Keratinocyte (primary cell): ENCODE results near the gene CTPS2.

Experiments
- EZH2 ChIP-seq: IDR thresholded peaks from one replicate; pipeline ENCODE4 v1.6.1; 2012; ENCODE audit warnings: inconsistent platforms, mild to moderate bottlenecking, low read length, moderate library complexity
- TF ChIP-seq, protein P1 (sequence below), 3 experiments: IDR thresholded peaks in 1 of 3; conservative IDR thresholded peaks in 1 of 3; optimal IDR thresholded peaks in 1 of 3; 2 replicates in 2 of 3; 3 replicates in 1 of 3; pipeline versions ENCODE3 to v1.5.1; 2011; ENCODE audit warnings: low read length in 3 of 3, mild to moderate bottlenecking in 3 of 3, moderate library complexity in 2 of 3, control low read depth in 1 of 3, inconsistent platforms in 1 of 3; ENCODE audit not compliant: insufficient read depth in 2 of 3; ENCODE audit errors: extremely low read depth in 1 of 3

DNA sequence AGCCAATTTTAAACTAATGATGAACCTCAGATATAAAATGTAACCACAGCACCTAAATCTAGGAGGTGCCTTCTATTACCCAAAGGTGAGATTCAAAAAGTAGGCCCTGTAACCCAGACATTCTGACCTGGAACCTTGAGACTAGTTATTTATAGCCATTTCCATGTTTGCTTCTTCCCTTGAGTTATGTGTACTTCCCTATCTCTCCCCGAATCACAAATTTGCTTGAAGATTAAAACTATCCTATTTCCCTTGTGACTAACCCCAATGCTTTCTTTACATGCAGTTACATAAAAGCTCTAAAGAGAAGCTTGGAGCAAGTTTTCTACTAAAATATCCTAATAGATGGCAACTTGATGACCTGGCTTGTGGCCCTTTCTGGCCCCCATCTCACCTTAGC, 95.1 kb downstream of the CTPS2 start:
- TF ChIP-seq, protein P1, sequence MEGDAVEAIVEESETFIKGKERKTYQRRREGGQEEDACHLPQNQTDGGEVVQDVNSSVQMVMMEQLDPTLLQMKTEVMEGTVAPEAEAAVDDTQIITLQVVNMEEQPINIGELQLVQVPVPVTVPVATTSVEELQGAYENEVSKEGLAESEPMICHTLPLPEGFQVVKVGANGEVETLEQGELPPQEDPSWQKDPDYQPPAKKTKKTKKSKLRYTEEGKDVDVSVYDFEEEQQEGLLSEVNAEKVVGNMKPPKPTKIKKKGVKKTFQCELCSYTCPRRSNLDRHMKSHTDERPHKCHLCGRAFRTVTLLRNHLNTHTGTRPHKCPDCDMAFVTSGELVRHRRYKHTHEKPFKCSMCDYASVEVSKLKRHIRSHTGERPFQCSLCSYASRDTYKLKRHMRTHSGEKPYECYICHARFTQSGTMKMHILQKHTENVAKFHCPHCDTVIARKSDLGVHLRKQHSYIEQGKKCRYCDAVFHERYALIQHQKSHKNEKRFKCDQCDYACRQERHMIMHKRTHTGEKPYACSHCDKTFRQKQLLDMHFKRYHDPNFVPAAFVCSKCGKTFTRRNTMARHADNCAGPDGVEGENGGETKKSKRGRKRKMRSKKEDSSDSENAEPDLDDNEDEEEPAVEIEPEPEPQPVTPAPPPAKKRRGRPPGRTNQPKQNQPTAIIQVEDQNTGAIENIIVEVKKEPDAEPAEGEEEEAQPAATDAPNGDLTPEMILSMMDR (optimal IDR thresholded peaks at IDR 0.05 in 1 of 3, IDR thresholded peaks at IDR 0.05 in 1 of 3, conservative IDR thresholded peaks at IDR 0.05 in 1 of 3; ENCODE audit: extremely low read depth in 1 of 3, insufficient read depth in 2 of 3, low read length in 3 of 3): no peak
- no peak for TF ChIP-seq EZH2
